SK-N-SH treated with all-trans-retinoic acid at 6 μM for 48 hours (cell line): ENCODE results near the gene GREB1.
A peak's percentile ranks its signal among the peaks of the same experiment; 100 is the strongest.

Source experiments
- ATAC-seq: fragments of 200-7000 bp; cut with Tn5 transposase; 3 replicates; pipeline ENCODE4 v1.9.1; 2020; ENCODE audit warnings: mild to moderate bottlenecking, moderate library complexity
- ARNTL ChIP-seq: fragments of 450-650 bp; formaldehyde crosslinking; IDR thresholded peaks from 2 replicates; pipeline ENCODE4 v1.5.0; 2020; ENCODE audit warnings: low read depth, mild to moderate bottlenecking, moderate library complexity, borderline replicate concordance
- BACH2 ChIP-seq: fragments of 250-450 bp; sonication (Bioruptor Pico); IDR thresholded peaks from 2 replicates; pipeline ENCODE4 v1.9.0; 2021; ENCODE audit warnings: mild to moderate bottlenecking, borderline replicate concordance
- CREB5 ChIP-seq: fragments of 250-450 bp; sonication (Bioruptor Pico); IDR thresholded peaks from 2 replicates; pipeline ENCODE4 v1.5.1; 2020; ENCODE audit warnings: low read depth, mild to moderate bottlenecking, moderate library complexity
- CSDC2 ChIP-seq: fragments of 250-450 bp; sonication (Bioruptor Pico); IDR thresholded peaks from 2 replicates; pipeline ENCODE4 v1.5.0; 2020; ENCODE audit warnings: mild to moderate bottlenecking, moderate library complexity
- ESRRG ChIP-seq: fragments of 250-450 bp; sonication (Bioruptor Pico); IDR thresholded peaks from 2 replicates; pipeline ENCODE4 v1.6.1; 2021; ENCODE audit warnings: mild to moderate bottlenecking
- GLIS3 ChIP-seq: fragments of 250-450 bp; sonication (Bioruptor Pico); IDR thresholded peaks from 2 replicates; pipeline ENCODE4 v1.5.0; 2020; ENCODE audit warnings: mild to moderate bottlenecking, moderate library complexity
- ISL1 ChIP-seq: fragments of 250-450 bp; sonication (Bioruptor Pico); IDR thresholded peaks from 2 replicates; pipeline ENCODE4 v2.1.2; 2022; ENCODE audit warnings: mild to moderate bottlenecking, moderate library complexity
- OSR1 ChIP-seq: fragments of 250-450 bp; sonication (Bioruptor Pico); IDR thresholded peaks from 2 replicates; pipeline ENCODE4 v1.8.0; 2022; ENCODE audit warnings: moderate library complexity, mild to moderate bottlenecking, inconsistent platforms
- PATZ1 ChIP-seq: fragments of 250-450 bp; sonication (Bioruptor Pico); IDR thresholded peaks from 2 replicates; pipeline ENCODE4 v1.8.0; 2020; ENCODE audit warnings: mild to moderate bottlenecking, moderate library complexity, borderline replicate concordance
- POU6F1 ChIP-seq: fragments of 250-450 bp; sonication (Bioruptor Pico); IDR thresholded peaks from 2 replicates; pipeline ENCODE4 v1.8.0; 2021; ENCODE audit warnings: low read depth, mild to moderate bottlenecking, moderate library complexity, borderline replicate concordance
- PPARA ChIP-seq: fragments of 250-450 bp; sonication (Bioruptor Pico); IDR thresholded peaks from 2 replicates; pipeline ENCODE4 v1.5.0; 2020; ENCODE audit warnings: mild to moderate bottlenecking, borderline replicate concordance
- RARB ChIP-seq: fragments of 250-450 bp; sonication (Bioruptor Pico); IDR thresholded peaks from 2 replicates; pipeline ENCODE4 v1.8.0; 2021; ENCODE audit warnings: mild to moderate bottlenecking, moderate library complexity
- SNAI2 ChIP-seq: fragments of 250-450 bp; sonication (Bioruptor Pico); IDR thresholded peaks from 2 replicates; pipeline ENCODE4 v1.5.0; 2020; ENCODE audit warnings: mild to moderate bottlenecking, moderate library complexity
- TCF4 ChIP-seq: fragments of 250-450 bp; sonication (Bioruptor Pico); IDR thresholded peaks from 2 replicates; pipeline ENCODE4 v1.8.0; 2021; ENCODE audit warnings: mild to moderate bottlenecking, moderate library complexity, borderline replicate concordance
- TOX ChIP-seq: fragments of 250-450 bp; sonication (Bioruptor Pico); IDR thresholded peaks from 2 replicates; pipeline ENCODE4 v1.8.0; 2021; ENCODE audit warnings: mild to moderate bottlenecking, moderate library complexity, borderline replicate concordance
- TSHZ2 ChIP-seq: fragments of 250-450 bp; sonication (Bioruptor Pico); IDR thresholded peaks from 2 replicates; pipeline ENCODE4 v1.5.0; 2020; ENCODE audit warnings: mild to moderate bottlenecking, moderate library complexity
- ZFP3 ChIP-seq: fragments of 250-450 bp; sonication (Bioruptor Pico); IDR thresholded peaks from 2 replicates; pipeline ENCODE4 v1.5.0; 2020; ENCODE audit warnings: mild to moderate bottlenecking, moderate library complexity
- ZFP30 ChIP-seq: fragments of 450-650 bp; formaldehyde crosslinking; IDR thresholded peaks from 2 replicates; pipeline ENCODE4 v1.5.0; 2022; ENCODE audit warnings: mild to moderate bottlenecking, moderate library complexity
- ZNF565 ChIP-seq: fragments of 450-650 bp; formaldehyde crosslinking; conservative IDR thresholded peaks from 2 replicates; pipeline ENCODE4 v1.5.0; 2020; ENCODE audit warnings: low read depth, mild to moderate bottlenecking, moderate library complexity
- ZNF70 ChIP-seq: fragments of 450-650 bp; formaldehyde crosslinking; IDR thresholded peaks from 2 replicates; pipeline ENCODE4 v1.5.0; 2020; ENCODE audit warnings: mild to moderate bottlenecking, moderate library complexity

GREB1 gene

GRCh38 chr2:11583840-11584524 lies 50.1 kb downstream of the GREB1 start:
- ATAC-seq: peak; percentile 93
- TF ChIP-seq ESRRG (CRISPR knock-in tag) (no peak), POU6F1 (no peak), ZNF70 (CRISPR knock-in tag) (no peak), GLIS3 (CRISPR knock-in tag) (no peak), ISL1 (0 out of 2 replicates have a peak, but pooled peaks have one; percentile 16), BACH2 (CRISPR knock-in tag) (no peak)

- TF ChIP-seq ZFP30 (CRISPR knock-in tag): no peak
- TF ChIP-seq ARNTL (CRISPR knock-in tag): no peak
- TF ChIP-seq GLIS3 (CRISPR knock-in tag): no peak
- no peak for TF ChIP-seq ZNF565
- no peak for TF ChIP-seq CREB5
- TF ChIP-seq TSHZ2: no peak
- TF ChIP-seq, all 23 proteins: peak for 0
- no peak for ATAC-seq
Measured at GRCh38 chr2:11584525-11585056, 50.7 kb downstream of the GREB1 start.

- ATAC-seq: no peak
- TF ChIP-seq CREB5 (no peak), BACH2 (CRISPR knock-in tag) (no peak), ARNTL (CRISPR knock-in tag) (no peak), ZFP3 (CRISPR knock-in tag) (no peak), TOX (CRISPR knock-in tag) (no peak), ISL1 (no peak), ESRRG (CRISPR knock-in tag) (no peak), SNAI2 (no peak), CSDC2 (no peak), TCF4 (no peak), ZFP30 (CRISPR knock-in tag) (no peak), ZNF70 (CRISPR knock-in tag) (no peak), TSHZ2 (no peak), ZNF565 (no peak), OSR1 (CRISPR knock-in tag) (no peak), RARB (CRISPR knock-in tag) (no peak), PATZ1 (CRISPR knock-in tag) (no peak), PPARA (CRISPR knock-in tag) (no peak), GLIS3 (CRISPR knock-in tag) (no peak), POU6F1 (no peak)
Measured at GRCh38 chr2:11585071-11585470, 51.2 kb downstream of the GREB1 start.
